ENCODE results near the gene RPL13A. TPM values are rescaled to one million over a fixed set of nuclear protein-coding genes. Genes with fewer than 3 reads are reported as not detected.

The RPL13A gene
- total and polyA plus RNA-seq, 2 of the 13 experiments (the other 11 are each of a cell fraction or from before 2014, with no cell fraction given): 2,601 to 3,407 TPM

DNA sequence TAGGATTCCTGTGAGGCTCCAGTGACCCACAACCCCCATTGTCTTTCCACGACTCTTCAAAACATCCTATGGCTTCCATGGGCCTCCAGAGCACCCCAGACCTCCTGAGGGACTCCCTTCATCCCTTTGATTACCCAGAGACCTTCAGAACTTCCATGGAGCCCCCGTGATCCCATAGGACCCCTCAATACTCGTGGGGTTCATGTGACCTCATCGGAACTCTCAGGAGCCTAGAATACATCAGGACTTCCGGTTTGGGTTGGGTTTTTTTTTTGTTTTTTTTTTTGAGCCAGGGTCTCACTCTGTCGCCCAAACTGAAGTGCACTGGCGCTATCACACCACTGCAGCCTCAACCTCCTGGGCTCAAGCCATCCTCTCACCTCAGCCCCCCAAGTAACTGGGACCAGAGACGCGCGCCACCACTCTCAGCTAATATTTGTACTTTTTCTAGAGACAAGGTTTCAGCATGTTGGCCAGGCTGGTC, 33.6 kb upstream of the RPL13A start (continued):
- TF ChIP-seq SRF (IDR thresholded peaks at IDR 0.05; ENCODE audit: low read depth, low read length) (no peak), RBM22 (optimal IDR thresholded peaks at IDR 0.05; ENCODE audit: low read length) (peak; percentile 87), NKX3-1 (CRISPR knock-in tag; IDR thresholded peaks at IDR 0.05) (no peak), USF2 (IDR thresholded peaks at IDR 0.05; ENCODE audit: low read depth, low read length) (no peak), USF2 (CRISPR knock-in tag; IDR thresholded peaks at IDR 0.05; ENCODE audit: borderline replicate concordance) (peak; percentile 22; the same call in 1 of the 2 replicates), GMEB1 (CRISPR knock-in tag; IDR thresholded peaks at IDR 0.05; ENCODE audit: borderline replicate concordance) (peak; percentile 39; the same call in 1 of the 2 replicates), ATF7 (IDR thresholded peaks at IDR 0.05) (no peak), ATF7 (CRISPR knock-in tag; IDR thresholded peaks at IDR 0.05) (peak; percentile 59), PITX1 (CRISPR knock-in tag; IDR thresholded peaks at IDR 0.05) (no peak)
- TF ChIP-seq, protein P1, sequence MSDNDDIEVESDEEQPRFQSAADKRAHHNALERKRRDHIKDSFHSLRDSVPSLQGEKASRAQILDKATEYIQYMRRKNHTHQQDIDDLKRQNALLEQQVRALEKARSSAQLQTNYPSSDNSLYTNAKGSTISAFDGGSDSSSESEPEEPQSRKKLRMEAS (IDR thresholded peaks at IDR 0.05): no peak
- TF ChIP-seq, protein P2, sequence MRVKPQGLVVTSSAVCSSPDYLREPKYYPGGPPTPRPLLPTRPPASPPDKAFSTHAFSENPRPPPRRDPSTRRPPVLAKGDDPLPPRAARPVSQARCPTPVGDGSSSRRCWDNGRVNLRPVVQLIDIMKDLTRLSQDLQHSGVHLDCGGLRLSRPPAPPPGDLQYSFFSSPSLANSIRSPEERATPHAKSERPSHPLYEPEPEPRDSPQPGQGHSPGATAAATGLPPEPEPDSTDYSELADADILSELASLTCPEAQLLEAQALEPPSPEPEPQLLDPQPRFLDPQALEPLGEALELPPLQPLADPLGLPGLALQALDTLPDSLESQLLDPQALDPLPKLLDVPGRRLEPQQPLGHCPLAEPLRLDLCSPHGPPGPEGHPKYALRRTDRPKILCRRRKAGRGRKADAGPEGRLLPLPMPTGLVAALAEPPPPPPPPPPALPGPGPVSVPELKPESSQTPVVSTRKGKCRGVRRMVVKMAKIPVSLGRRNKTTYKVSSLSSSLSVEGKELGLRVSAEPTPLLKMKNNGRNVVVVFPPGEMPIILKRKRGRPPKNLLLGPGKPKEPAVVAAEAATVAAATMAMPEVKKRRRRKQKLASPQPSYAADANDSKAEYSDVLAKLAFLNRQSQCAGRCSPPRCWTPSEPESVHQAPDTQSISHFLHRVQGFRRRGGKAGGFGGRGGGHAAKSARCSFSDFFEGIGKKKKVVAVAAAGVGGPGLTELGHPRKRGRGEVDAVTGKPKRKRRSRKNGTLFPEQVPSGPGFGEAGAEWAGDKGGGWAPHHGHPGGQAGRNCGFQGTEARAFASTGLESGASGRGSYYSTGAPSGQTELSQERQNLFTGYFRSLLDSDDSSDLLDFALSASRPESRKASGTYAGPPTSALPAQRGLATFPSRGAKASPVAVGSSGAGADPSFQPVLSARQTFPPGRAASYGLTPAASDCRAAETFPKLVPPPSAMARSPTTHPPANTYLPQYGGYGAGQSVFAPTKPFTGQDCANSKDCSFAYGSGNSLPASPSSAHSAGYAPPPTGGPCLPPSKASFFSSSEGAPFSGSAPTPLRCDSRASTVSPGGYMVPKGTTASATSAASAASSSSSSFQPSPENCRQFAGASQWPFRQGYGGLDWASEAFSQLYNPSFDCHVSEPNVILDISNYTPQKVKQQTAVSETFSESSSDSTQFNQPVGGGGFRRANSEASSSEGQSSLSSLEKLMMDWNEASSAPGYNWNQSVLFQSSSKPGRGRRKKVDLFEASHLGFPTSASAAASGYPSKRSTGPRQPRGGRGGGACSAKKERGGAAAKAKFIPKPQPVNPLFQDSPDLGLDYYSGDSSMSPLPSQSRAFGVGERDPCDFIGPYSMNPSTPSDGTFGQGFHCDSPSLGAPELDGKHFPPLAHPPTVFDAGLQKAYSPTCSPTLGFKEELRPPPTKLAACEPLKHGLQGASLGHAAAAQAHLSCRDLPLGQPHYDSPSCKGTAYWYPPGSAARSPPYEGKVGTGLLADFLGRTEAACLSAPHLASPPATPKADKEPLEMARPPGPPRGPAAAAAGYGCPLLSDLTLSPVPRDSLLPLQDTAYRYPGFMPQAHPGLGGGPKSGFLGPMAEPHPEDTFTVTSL (CRISPR knock-in tag; IDR thresholded peaks at IDR 0.05; ENCODE audit: borderline replicate concordance): peak; percentile 30; the same call in 1 of the 2 replicates
- TF ChIP-seq, protein P3, sequence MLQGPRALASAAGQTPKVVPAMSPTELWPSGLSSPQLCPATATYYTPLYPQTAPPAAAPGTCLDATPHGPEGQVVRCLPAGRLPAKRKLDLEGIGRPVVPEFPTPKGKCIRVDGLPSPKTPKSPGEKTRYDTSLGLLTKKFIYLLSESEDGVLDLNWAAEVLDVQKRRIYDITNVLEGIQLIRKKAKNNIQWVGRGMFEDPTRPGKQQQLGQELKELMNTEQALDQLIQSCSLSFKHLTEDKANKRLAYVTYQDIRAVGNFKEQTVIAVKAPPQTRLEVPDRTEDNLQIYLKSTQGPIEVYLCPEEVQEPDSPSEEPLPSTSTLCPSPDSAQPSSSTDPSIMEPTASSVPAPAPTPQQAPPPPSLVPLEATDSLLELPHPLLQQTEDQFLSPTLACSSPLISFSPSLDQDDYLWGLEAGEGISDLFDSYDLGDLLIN (CRISPR knock-in tag; IDR thresholded peaks at IDR 0.05; ENCODE audit: borderline replicate concordance): no peak

Measured in HepG2 (cell line).